HEK293T (cell line): ENCODE results near the gene HOXA10.

Experiments used
- BHLHE40 ChIP-seq: fragments of 450-650 bp; IDR thresholded peaks from 2 replicates; pipeline ENCODE4 v1.6.1; 2016; ENCODE audit warnings: mild to moderate bottlenecking, moderate library complexity, borderline replicate concordance
- FOXA1 ChIP-seq: fragments of 450-650 bp; IDR thresholded peaks from 2 replicates; pipeline ENCODE4 v1.6.1; 2016; ENCODE audit warnings: mild to moderate bottlenecking
- FOXK2 ChIP-seq: fragments of 450-650 bp; IDR thresholded peaks from 2 replicates; pipeline ENCODE4 v1.6.1; 2016; ENCODE audit warnings: mild to moderate bottlenecking
- FOXM1 ChIP-seq: fragments of 450-650 bp; IDR thresholded peaks from 2 replicates; pipeline ENCODE4 v1.6.1; 2017; ENCODE audit warnings: mild to moderate bottlenecking, borderline replicate concordance
- HDGF ChIP-seq: fragments of 450-650 bp; IDR thresholded peaks from 2 replicates; pipeline ENCODE4 v1.6.1; 2017; ENCODE audit warnings: antibody characterized with exemption, borderline replicate concordance
- LEF1 ChIP-seq: fragments of 450-650 bp; IDR thresholded peaks from 2 replicates; pipeline ENCODE4 v1.6.1; 2017; ENCODE audit warnings: mild to moderate bottlenecking, borderline replicate concordance
- SUZ12 ChIP-seq: fragments of 450-650 bp; IDR thresholded peaks from 2 replicates; pipeline ENCODE4 v1.6.1; 2016; ENCODE audit warnings: mild to moderate bottlenecking
- TARDBP ChIP-seq: fragments of 450-650 bp; IDR thresholded peaks from 2 replicates; pipeline ENCODE4 v1.6.1; 2016
- ZNF384 ChIP-seq: fragments of 450-650 bp; IDR thresholded peaks from 2 replicates; pipeline ENCODE4 v1.6.1; 2016
- TF ChIP-seq, protein P1 (sequence below): fragments of 450-650 bp; IDR thresholded peaks from 2 replicates; pipeline ENCODE4 v1.6.1; 2016

DNA sequence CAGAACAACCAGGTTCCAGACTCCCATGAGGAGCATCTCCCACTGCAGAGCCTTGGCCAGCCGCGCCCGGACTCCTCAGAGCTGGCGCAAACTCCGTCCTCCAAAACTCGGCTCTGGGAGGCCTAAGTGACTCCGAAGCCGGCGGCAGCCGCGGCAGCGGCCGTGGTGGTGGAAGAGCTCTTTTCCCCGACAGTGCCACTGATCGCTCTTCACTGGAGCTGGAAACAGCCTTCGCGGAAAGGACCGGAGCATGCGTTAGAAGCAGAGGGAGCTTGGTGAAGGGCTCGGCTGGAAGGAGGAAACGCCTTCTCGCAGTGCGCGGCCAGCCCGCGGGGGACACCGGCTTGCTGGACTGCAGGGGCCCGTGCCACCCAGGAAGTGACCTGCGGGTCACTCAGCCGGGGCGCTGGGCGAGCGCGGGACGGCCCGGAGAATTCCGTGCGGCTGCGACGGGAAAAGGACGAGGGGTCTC, 30.8 kb upstream of the HOXA10 start:
- TF ChIP-seq SUZ12 (no peak), FOXA1 (no peak), TARDBP (no peak), HDGF (no peak), BHLHE40 (no peak), LEF1 (no peak), FOXK2 (no peak), ZNF384 (no peak), FOXM1 (no peak)
- TF ChIP-seq, protein P1, sequence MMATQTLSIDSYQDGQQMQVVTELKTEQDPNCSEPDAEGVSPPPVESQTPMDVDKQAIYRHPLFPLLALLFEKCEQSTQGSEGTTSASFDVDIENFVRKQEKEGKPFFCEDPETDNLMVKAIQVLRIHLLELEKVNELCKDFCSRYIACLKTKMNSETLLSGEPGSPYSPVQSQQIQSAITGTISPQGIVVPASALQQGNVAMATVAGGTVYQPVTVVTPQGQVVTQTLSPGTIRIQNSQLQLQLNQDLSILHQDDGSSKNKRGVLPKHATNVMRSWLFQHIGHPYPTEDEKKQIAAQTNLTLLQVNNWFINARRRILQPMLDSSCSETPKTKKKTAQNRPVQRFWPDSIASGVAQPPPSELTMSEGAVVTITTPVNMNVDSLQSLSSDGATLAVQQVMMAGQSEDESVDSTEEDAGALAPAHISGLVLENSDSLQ, result no peak
